ENCODE measurements around the gene EFEMP2.

EFEMP2 gene

DNA sequence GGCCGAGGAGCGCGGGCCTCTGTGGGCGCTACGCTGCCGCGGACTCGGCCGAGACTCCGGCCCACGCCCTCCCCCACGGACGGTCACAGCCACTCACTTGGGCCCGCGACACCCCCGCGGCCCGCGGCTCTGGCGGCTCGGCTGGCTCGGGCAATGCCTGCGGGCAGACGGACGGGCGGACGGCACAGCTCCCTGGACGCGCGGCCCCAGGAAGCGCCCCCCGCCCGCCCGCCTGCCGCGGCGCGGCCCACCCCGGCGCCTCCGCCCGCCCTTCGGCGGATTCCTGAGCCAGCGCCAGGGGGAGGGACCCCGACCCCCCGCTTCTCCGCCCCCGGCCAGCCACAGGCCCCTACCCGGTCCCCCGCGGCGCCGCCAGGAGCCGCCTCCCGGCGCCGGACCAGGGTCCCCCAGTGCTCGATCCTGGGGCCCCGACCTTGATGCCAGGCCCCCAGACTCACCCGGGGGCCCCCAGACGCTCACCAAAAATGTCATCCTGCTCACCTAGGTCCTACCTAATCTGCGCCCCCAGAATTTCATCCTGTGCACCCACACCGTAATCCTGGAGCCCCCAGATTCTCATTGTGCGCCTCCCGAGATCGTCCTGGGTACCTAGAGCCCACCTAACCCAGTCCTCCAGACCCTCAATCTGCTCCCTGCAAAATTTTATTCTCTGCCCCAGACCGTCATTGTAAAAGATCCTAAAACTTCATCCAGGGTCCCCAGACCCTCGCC, at the start of gene EFEMP2:
Gene EFEMP2 (minus strand): TSS at position 215 of the 732 bp plus-strand sequence. CDS start 446 bp downstream, outside the sequence.
- DNase-seq (ENCODE audit: low read depth in 2 of 2, low spot score in 1 of 2) = no peak

DNA sequence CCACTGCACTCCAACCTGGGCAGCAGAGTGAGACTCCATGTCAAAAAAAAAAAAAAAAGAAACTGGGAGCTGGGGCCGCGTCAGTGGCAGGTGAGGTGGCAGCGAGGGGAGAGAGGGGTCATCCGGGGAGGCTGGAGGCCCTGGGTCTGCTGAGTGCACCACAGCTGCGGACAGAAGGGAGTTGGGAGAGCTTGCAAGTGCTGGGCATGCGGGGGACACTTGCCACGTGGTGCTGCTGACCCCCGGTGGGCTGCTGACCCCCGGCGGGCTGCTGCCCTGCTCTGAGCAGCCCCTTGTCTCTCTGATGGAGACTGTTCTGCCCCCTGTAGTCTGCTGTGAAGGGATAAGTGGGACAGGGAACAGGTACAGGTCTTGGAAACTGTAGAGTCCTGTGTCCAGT, 49.3 kb upstream of the EFEMP2 start:
- DNase-seq (ENCODE audit: low read depth in 2 of 2, low spot score in 1 of 2) = no peak

DNA sequence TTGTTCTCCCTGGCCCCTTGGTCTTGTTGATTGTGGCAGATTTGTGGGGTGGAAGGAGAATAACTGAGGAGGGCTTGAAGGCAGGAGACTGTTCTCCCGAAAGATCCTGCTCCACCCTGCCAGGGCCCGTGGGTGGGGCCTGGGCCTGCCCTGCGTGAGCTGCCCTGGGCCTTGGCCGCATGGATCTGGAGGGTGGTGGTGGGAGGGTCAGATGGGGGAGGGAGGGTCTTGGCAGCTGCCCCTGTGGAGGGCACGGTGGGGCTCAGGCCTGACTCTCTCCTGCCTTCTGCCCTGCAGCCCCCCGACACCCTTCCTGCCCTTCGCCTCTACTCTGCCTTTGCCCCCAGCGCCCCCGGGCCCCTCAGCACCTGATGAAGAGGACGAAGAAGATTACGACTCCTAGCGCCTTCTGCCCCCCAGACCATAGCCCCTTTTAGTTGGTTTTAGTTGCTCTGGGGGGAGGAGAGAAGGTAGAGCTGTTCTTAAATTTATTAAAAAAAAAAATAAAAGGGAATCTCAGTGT, 48.5 kb upstream of the EFEMP2 start:
- DNase-seq (ENCODE audit: low read depth in 2 of 2, low spot score in 1 of 2) = no peak

DNA sequence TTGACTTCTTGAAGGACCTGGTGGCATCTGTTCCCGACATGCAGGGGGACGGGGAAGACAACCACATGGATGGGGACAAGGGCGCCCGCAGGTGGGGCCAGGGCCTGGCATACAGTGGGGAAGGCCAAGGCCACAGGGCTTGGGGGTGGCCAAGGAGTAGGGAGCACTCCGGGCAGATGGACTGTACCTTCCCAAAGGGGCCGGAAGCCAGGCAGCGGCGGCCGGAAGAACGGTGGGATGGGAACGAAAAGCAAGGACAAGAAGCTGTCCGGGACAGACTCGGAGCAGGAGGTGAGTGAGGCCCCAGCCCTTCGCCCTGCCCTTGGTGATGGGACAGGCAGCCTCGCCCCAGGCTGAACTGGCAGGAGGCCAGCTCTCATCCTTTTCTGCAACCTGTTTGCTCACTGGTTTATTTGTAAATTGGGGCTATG, 47.8 kb upstream of the EFEMP2 start:
- no peak for DNase-seq (ENCODE audit: low read depth in 2 of 2, low spot score in 1 of 2)

DNA sequence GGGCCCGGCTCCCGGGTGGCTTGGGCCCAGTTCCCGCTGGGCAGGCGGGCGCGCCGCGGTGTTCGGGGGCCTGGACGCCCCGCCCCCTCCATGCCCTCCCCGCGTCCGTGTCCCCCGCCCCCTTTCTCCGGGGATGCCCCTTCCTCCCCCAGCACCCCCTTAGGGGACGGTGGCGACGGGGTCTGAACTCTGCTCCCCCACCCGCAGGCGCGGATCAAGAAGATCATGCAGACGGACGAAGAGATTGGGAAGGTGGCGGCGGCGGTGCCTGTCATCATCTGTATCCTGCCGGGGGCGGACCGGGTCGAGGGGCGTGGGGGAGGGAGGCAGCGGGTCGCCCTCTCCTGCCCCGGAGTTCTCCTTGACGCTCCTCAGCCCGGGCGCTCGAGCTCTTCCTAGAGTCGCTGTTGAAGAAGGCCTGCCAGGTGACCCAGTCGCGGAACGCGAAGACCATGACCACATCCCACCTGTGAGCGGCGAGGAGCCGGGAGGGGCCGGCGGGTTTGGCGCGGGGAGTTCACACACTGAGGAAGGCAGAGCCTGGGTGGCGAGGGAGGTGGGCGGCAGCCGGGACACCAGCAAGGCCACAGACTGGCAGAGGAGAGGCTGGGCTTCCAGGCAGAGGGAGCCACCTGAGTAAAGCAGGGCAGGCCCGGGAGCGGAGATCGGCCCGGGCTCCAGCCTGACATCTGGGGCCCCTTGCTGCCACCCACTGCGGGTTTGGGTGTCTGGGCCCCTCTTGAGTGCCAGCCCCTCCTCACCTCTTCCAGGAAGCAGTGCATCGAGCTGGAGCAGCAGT, 47.2 kb upstream of the EFEMP2 start:
- peak; percentile 39 to 41 for DNase-seq (ENCODE audit: low read depth in 2 of 2, low spot score in 1 of 2)

DNA sequence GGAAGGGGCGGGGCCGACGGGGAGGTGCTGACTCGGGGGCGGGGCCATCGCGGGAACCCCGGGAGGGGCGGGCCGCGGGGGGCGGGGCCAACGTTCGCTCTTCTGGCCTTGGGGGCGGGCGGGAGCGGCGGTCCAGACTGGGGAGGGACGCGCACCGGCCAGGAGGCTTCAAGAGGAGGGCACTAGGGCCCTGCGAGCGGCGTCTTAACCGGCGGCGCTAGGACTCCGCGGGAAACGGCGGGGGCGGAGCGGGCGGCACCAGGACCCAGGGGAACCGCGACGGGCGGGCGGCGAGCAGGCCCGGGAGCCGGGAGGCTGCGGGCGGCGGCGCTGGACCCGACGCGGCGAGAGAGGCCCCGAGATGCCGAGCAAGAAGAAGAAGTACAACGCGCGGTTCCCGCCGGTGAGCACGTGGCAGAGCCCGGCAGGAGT, 46.6 kb upstream of the EFEMP2 start, which contains the start of gene DRAP1:
Gene DRAP1 (plus strand): TSS at position 286 of the 432 bp plus-strand sequence. CDS start 76 bp downstream, at position 362.
- DNase-seq (ENCODE audit: low read depth in 2 of 2, low spot score in 1 of 2) = peak; percentile 99

DNA sequence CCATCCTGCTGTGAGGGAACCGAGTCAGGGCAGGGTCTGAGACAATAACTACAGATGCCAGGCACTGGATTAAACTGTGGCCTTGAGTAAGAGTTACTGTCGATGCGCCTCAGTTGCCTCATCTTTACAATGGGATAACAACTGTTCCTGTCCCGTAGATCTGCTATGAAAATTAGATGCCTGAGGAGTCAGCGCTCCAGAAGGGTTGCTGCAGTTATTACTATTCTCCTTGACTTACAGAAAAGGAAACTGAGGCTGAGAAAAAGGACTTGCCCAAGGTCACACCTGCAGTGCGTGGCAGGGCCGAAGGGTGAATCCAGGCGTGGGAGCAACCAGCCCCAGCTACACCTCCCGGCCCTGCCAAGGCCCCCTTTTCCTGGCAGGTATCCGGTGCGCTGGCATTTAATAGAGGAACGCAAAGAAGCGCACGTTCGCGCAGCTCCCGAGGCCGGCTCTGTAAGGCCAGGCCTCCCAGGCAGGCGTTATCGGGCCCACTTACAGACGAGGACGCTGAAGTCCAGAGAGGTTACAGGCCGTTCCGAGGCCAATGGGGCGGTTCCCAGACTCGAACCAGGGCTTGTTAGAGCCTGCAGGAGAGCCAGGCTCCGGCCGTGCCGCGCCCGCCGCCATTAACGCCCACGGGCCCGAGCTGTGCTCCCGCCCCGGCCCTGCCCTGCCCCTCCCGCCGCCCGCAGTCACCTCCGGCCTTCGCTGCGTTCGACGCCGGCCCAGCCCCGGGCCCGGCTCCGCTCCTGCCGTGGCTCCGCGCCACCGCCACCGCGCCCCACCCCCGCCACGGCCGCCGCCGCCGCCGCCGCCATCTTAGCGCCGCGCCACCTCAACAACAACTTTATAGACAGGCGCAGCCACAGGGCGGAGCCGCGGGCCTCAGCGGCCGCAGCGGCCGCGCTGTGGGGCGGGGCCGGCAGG, 45.9 kb upstream of the EFEMP2 start, which contains the start of gene C11orf68:
Gene C11orf68 (minus strand): TSS at position 852 of the 930 bp plus-strand sequence. CDS start 31 bp downstream, at position 821.
- peak in 1 of 2 donors; percentile 24 for DNase-seq (ENCODE audit: low read depth in 2 of 2, low spot score in 1 of 2)

DNA sequence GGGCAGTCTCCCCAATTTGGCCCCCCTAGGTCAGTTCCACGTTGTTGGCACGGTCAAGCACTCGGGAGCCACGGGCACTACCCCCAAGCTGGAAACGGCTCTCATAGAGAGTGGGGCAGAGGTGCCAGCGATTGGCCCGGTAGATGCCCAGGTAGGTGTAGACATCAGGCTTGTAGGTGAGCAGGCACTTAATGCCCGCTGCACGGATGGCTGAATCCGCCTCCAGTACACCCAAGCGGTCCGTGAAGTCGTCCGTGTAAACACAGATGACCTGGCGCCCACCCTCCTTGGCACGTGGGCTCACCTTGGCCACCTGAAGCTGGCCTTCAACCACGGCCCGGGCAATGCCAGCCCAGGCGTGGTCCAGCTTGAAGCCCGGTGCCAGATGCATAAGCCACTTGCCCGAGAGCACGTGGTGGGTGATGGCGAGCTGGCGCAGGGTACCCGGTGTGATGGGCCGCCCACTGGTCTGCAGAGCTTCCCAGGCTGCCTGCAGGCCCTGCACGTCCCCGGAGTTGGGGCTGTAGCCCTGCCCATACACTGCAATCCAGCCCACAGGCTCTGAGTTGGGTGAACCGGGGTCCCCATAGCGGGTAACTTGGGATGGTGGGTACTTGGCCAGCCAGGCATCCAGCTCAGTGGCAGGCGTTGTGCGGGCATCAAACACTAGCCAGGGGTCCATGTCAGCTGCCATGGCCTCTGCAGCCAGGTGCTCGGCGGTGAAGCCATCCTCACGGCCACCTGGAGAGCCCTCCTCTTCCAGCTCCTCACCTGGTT, 45.0 kb upstream of the EFEMP2 start:
- DNase-seq (ENCODE audit: low read depth in 2 of 2, low spot score in 1 of 2) = no peak

DNA sequence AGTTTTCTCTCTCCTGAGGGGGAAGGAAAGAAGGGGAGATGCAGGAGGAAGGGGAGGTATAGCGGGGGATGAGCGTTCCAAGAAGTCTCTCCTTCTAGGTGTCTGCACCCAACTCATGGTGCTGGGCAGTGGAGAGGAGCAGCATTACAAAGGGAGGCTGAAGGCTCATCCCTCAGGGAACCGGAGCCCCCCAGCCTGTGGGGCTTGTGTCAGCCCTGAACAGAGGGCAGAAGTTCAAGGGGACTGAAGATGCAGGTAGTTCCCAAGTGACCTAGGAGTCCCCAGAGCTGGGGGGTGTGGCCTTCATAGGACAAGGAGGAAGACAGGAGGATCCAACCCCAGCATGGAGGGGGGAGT, 44.5 kb upstream of the EFEMP2 start:
- DNase-seq (ENCODE audit: low read depth in 2 of 2, low spot score in 1 of 2) = no peak

DNA sequence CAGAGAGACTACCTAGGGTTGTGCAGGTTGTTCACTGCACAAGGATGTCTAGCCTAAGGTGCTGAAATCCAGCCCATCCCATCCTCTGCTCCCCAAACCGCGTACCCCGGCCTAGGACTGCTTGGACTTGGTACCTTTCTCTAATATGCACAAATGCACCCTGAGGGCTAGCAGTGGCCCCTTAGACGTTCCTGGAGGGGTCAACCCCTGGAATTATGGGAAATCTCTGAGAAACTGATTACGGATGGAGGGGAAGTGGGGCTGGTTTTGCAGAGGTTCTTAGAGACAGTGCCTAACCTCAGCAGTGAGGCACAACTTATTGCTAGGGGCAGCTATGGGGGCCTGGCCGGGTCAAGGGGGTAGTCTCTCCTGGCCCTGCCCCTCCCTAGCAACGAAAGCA, 43.8 kb upstream of the EFEMP2 start:
- DNase-seq (ENCODE audit: low read depth in 2 of 2, low spot score in 1 of 2) = no peak

DNA sequence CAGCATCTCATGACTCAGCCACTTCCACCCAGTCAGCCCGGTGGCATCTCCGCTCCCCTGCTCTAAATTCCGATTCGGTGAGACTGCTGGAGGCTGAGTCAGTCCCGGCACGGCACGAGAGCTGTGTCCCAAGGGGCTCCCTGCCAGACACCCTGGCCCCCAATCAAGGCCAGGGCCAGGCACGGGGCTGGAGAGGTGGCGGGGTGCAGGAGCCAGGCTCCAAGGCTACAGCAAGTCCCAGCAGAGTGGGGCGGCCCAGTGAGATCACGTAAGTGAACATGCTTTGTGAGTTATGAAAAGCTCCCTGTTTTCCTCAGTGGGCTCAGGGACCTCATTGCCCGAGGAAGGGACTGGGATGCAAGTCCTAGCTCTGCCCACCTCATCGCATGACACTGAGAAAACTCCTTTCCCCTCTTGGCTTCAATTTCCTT, 43.2 kb upstream of the EFEMP2 start:
- no peak for DNase-seq (ENCODE audit: low read depth in 2 of 2, low spot score in 1 of 2)

DNA sequence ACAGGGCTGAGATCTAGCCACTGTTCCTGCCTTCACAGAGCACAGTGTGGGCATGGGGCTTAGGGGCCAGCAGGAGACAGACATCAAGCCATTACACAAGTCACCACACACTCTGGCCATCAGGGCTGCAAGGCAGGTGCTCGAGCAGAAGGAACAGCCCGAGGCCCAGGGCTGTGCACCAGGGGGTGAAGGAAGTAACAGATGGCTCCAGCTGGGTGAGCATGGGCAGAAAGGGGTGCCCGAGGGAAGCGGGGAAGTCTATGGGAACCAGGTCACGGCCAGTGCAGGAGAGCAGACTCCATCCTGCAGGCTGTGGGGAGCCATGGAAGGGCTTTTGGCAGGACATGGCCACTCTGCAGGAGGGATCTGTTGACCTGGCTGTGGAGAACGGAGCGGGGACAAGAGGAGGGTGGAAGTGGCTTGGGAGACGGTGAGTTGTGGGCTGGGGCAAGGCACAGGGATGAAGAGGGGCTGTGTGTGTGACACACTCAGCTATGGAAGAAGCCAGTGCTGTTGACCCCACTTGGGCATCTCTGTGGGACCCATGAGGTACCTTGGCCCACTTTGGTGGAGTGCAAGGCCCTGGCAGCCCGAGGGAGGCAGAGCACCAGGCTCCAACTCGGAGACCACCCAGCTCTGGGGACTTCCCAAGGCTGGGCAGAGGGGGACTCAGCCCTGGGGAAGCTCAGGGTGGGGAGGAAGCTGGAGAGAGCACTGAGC, 42.7 kb upstream of the EFEMP2 start:
- DNase-seq (ENCODE audit: low read depth in 2 of 2, low spot score in 1 of 2) = no peak

DNA sequence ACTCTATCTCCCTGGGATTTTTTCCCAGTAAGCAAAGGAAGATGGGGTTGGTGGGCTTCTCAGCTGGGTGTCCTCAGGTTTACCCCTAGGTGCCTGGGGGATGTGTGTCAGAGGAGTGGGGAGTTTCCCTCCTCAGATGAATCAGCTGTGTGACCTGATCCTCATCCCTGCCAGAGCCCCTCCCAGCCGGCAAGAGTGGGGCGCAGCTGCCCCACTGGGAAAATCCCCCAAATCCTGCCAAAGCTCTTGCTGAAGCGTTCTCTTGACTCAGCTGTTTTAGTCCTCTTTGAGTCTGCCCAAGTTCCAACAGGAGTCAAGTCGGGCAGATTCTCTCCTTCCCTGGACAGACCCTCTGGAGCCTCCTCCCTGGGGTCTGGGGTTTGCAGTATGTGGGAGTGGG, 40.2 kb upstream of the EFEMP2 start:
- no peak for DNase-seq (ENCODE audit: low read depth in 2 of 2, low spot score in 1 of 2)

DNA sequence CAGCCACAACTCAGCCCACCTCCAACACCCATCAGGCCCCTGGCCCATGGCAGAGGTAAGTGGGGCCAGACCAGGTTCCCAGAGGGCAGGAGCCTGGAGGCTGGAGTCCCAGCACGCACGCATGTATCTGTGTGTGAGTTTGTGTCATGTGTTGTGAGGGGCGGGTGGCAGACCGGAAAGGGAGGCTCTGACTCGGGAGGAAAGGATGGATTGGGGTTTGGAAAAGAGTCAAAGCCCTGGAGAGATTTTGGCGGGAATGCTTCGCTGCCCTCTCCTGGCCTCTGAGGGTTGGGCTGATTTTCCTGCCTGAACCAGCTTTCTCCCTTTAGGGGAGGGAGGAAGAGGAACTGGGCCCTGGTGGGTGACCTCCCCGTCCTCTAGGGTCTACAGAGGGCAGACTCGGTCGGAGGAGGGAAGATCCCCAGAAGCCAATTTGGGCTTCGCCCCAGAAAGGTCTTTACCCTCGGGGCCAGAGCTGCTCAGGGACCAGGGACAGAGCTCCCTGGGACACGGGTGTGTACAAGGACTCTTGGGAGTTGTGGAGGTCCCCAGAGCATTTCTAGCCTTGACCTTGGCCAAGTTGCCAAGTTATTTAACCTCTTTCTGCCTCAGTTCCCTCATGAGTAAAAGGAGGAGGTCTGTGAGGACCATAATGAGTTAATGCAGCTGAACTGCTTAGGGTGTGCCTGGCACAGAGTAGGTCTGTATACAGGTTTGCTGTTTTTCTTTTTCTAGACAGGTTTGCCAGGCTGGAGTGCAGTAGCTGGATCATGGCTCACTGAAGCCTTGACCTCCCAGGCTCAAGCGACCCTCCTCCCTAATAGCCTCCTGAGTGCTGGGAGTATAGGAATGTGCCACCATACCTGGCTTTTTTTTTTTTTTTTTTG, 39.3 kb upstream of the EFEMP2 start:
- no peak for DNase-seq (ENCODE audit: low read depth in 2 of 2, low spot score in 1 of 2)

DNA sequence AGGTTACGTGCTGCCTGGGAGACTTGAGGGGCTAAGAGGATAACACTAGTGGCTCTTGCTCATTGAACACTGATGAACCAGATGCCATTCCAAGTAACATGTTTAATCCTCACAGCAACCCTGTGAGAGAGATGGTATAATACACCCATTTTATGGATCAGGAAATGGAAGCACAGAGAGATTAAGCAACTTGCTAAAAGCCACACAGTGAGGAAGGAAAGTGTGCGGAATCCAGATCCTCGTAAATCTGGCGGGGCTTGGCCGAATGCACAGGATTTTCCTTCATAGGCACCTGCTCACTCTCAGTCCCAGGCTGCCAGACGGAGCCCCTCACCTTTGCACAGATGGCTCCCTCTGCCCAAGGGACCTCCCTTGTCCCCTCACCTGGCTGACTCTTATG, 35.3 kb upstream of the EFEMP2 start:
- no peak for DNase-seq (ENCODE audit: low read depth in 2 of 2, low spot score in 1 of 2)

DNA sequence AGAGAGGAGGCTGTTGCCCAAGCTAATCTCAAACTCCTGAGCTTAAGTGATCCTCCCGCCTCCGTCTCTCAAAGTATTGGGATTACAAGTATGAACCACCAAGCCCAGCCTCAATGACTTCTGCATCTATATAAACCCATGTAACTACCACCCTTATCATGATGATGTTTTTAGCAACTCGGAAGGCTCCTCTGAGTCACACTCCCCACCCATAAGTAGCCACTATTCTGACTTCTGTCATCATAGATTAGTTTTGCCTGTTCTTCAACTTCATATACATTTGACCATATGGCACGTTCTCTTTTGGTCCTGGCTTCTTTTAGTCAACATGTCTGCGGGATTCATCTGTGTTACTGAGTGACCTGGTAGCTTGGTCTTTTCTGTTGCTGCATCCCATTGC, 34.0 kb upstream of the EFEMP2 start:
- no peak for DNase-seq (ENCODE audit: low read depth in 2 of 2, low spot score in 1 of 2)

DNA sequence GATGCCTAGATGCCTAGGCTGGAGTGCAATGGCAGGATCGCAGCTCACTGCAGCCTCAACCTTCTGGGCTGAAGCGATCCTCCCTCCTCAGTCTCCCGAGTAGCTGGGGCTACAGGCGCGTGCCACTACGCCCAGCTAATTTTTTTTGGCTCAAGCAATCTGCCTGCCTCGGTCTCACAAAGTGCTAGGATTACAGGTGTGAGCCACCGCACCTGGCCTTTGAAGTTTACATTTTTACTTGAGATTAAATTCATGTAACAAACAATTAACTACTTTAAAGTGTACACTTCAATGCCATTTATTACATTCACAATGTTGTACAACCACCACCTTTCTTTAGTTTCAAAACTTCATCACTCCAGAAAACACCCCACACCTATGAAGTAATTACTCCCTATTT, 31.1 kb upstream of the EFEMP2 start:
- no peak for DNase-seq (ENCODE audit: low read depth in 2 of 2, low spot score in 1 of 2)

DNA sequence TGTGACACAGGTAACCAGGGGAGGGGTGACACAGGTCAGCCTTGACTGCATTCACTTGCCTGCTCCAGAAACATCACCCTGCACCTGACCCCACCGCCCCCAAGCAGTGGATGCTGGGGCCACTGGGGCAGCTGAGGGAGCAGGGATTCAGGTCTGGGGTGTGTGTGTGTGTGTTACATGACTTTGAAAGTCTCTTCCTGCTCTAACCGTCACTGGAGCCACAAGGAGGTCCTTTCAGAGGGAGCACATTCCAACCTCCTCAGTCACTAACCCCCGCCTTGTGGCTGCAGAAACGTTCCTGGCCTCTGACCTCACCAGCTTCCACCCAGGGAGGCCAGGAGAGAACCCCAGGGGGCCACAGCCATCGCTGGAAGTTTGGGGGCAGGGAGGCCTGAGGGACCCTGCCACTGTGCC, 30.5 kb upstream of the EFEMP2 start:
- no peak for DNase-seq (ENCODE audit: low read depth in 2 of 2, low spot score in 1 of 2)

DNA sequence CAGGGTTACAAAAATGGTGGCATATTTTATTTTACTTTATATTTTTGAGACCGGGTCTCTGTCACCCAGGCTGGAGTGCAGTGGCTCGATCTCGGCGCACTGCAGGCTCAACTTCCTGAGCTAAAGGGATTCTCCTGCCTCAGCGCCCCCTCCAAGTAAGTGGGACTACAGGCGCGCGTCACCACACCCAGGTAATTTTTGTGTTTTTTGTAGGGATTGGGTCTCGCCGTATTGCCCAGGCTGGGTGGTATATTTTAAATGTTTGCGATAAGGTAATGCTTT, 28.2 kb upstream of the EFEMP2 start:
- no peak for DNase-seq (ENCODE audit: low read depth in 2 of 2, low spot score in 1 of 2)
